Kidney (tissue), 14 donors: Measurements from ENCODE around the gene PANX2. TPM values are rescaled to one million over a fixed set of nuclear protein-coding genes. Genes with fewer than 3 reads are reported as not detected.

ENCODE experiments used
- DNase-seq, 5 donors: peaks; one replicate each; pipeline ENCODE4 v3.0.0-alpha.2; 2013 to 2020
- FAIRE-seq: peaks from 2 replicates; lab custom pipeline; 2012; peaks lifted over from hg19 to GRCh38; lab: Jason Lieb, UNC
- H3K27ac ChIP-seq, 2 donors: one replicate each; pipeline ENCODE4 v1.7.0; 2013; ENCODE audit warnings: low read depth in 2 of 2, low read length in 2 of 2, inconsistent platforms in 1 of 2
- H3K27me3 ChIP-seq: one replicate; pipeline ENCODE4 v1.7.1; 2013; ENCODE audit warnings: low read length, inconsistent platforms; ENCODE audit not compliant: control insufficient read depth, insufficient read depth
- H3K36me3 ChIP-seq, 3 donors: one replicate each; pipeline versions ENCODE4 v1.7.0 to v1.7.1; 2013; ENCODE audit warnings: low read length in 3 of 3, control low read depth in 1 of 3, inconsistent platforms in 1 of 3; ENCODE audit not compliant: insufficient read depth in 3 of 3, control insufficient read depth in 2 of 3
- H3K4me1 ChIP-seq, 3 donors: one replicate each; pipeline versions ENCODE4 v1.7.0 to v1.7.1; 2013; ENCODE audit warnings: low read length in 3 of 3, inconsistent platforms in 1 of 3, low read depth in 1 of 3; ENCODE audit not compliant: control insufficient read depth in 2 of 3, insufficient read depth in 2 of 3
- H3K4me3 ChIP-seq, 3 donors: one replicate each; pipeline versions ENCODE4 v1.7.0 to v1.8.1; 2013; ENCODE audit warnings: low read length in 3 of 3, control low read depth in 1 of 3, inconsistent platforms in 1 of 3
- H3K9ac ChIP-seq, 3 donors: one replicate each; pipeline versions ENCODE4 v1.7.0 to v1.7.1; 2013; ENCODE audit warnings: low read length in 3 of 3, control low read depth in 1 of 3, inconsistent platforms in 1 of 3
- H3K9me3 ChIP-seq, 3 donors: one replicate each; pipeline versions ENCODE4 v1.7.0 to v1.7.1; 2013; ENCODE audit warnings: low read length in 3 of 3, control low read depth in 1 of 3, inconsistent platforms in 1 of 3; ENCODE audit not compliant: control insufficient read depth in 2 of 3, insufficient read depth in 1 of 3
- CTCF ChIP-seq: IDR thresholded peaks from 3 replicates; pipeline ENCODE4 v1.5.1; 2012; ENCODE audit warnings: mild to moderate bottlenecking, moderate library complexity, borderline replicate concordance; ENCODE audit not compliant: insufficient read depth; ENCODE audit errors: extremely low read depth
- intact Hi-C: fragments of 100-400 bp; cut with DNase I; formaldehyde crosslinking; loops from one replicate; pipeline ENCODE4 v1.11.1; 2022
- polyA plus RNA-seq: library from polyadenylated mRNA; stranded (reverse); fragments of 350-450 nt; fragmentation: Illumina TruSeq; extraction: RNeasy Lipid Tissue Mini Kit (QIAGEN cat#74804); gene quantifications from one replicate; pipeline ENCODE4 v1.2.3, GENCODE V29; 2014; ENCODE audit warnings: low read depth, low replicate concordance; ENCODE audit not compliant: insufficient read depth
- total RNA-seq: library from RNA; stranded (reverse); fragmentation: NEBNext Ultra II Directional; extraction: Animal tissue kit (Norgen Biotek cat#: 25700); gene quantifications from one replicate; pipeline ENCODE4 v1.2.1, GENCODE V29; 2021
- donor health status: control.
- donor health status: control.
- donor health status: control.
- donor health status: control.
- donor health status: control.
- donor health status: DM: yes; HTN: yes; CAD: no.
- donor health status: Normal renal cell carcinoma (clear cell type).

Gene PANX2
- total and polyA plus RNA-seq, 2 donors from 2014 or later: 1.0 to 4.3 TPM

GRCh38 chr22:50143096-50143495 lies 27.4 kb upstream of the PANX2 start:
- Histone ChIP-seq H3K4me3 (no peak overlapping the region), H3K36me3 (no peaks in the 10 kb centered on the region), H3K4me1 (peaks cover 0 to 6% (median 0%) of the 10 kb centered on the region in 3 donors), H3K27ac (no peak overlapping the region), H3K9ac (no peak overlapping the region), H3K9me3 (no peaks in the 10 kb centered on the region), H3K27me3 (no peaks in the 10 kb centered on the region)
- DNase-seq (no peak), FAIRE-seq (no peak)
- no peak for TF ChIP-seq CTCF
- intact Hi-C loops: no loop called here

DNA sequence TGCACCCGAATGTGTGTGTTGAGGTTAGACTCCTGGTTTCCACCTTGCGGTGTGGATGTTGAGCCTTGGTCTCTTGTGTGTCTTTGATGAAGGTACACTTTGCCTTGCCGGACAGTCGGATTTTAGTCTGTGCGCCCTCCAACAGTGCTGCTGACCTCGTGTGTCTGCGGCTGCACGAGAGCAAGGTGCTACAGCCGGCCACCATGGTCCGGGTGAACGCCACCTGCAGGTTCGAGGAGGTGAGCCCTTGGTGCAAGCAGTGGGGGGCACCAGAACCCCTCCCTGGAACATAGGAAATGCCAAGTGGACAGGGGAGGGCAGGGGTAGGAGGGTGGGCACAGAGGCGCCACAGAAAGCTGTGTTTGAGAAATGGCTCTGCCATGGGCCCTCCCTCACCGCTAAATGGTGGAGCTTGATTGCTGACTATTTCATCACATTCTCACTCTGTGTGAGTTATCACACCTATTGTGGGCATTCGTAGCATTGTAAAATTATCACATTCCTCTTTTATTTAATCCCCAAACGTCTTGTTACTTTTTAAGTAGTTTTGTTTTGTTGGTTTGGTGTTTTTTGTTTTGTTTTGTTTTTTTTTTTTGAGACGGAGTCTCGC lies 26.4 kb upstream of the PANX2 start:
- H3K36me3 ChIP-seq: no peaks in the 10 kb centered on the region
- H3K27ac ChIP-seq: no peak overlapping the region
- no peak for TF ChIP-seq CTCF
- no peaks in the 10 kb centered on the region for H3K9me3 ChIP-seq
- H3K9ac ChIP-seq: no peak overlapping the region
- DNase-seq (no peak), FAIRE-seq (no peak)
- H3K27me3 ChIP-seq: no peaks in the 10 kb centered on the region
- H3K4me1 ChIP-seq: peaks cover 0 to 6% (median 0%) of the 10 kb centered on the region in 3 donors
- H3K4me3 ChIP-seq: no peak overlapping the region
- intact Hi-C loops: no loop called here

DNA sequence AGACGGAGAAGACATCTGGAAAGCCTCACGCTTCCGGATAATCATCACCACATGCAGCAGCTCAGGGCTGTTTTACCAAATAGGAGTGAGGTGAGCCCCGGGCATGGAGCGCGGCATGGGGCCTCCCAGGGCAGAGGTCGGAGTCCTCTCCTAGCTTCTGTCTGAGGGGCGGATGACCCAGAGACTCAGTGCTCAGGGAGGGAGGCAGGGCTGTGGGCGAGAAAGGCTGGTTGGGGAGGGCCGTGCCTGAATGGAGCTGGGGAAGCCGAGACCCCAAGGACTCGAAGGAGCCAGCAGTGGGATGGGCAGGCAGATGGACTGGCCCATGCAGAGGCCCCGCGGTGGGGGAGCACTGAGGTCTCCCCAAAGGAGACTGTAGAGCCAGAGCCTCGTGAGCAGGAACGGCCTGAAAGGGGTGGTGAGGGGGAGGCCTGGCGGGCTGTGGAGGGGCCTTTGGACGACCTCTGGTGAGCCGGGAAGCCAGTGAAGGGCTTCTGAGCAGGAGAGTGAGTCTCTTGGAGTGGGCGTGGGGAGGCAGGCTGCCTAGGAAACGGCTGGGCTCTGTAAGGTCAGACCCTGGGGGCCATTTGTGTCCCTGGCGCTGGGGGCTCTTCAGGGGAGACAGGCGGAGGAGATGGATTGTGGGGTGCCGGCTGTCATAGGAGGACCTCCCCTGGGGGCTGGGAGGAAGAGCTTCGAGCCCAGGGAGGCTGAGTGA lies 24.7 kb upstream of the PANX2 start:
- Histone ChIP-seq H3K27me3 (no peaks in the 10 kb centered on the region), H3K4me1 (peaks cover 0 to 6% (median 0%) of the 10 kb centered on the region in 3 donors), H3K9ac (no peak overlapping the region), H3K27ac (no peak overlapping the region), H3K9me3 (no peaks in the 10 kb centered on the region), H3K36me3 (no peaks in the 10 kb centered on the region), H3K4me3 (no peak overlapping the region)
- intact Hi-C loops: loop anchor here (5.0 kb wide), 1 partner anchor 66 kb away; no protein-coding TSS in a partner anchor
- TF ChIP-seq CTCF: no peak
- FAIRE-seq (no peak), DNase-seq (peak in 2 of 5 donors; percentile 19 to 76)
